IPS DF 6.9 (cell line): ENCODE results near the gene LRP10.
"Not testable (repeated sequence)": the region's sequence is repeated elsewhere in the genome, so short reads cannot be mapped to it uniquely, and the experiment has no call there.

Experiments
- DNase-seq: peaks from one replicate; pipeline ENCODE4 v3.0.0-alpha.2; 2013; ENCODE audit warnings: low read depth, low spot score
- H3K27ac ChIP-seq: one replicate; pipeline ENCODE4 v1.5.1; 2013; ENCODE audit warnings: low read length, control low read depth
- H3K27me3 ChIP-seq: 2 replicates; pipeline ENCODE4 v1.6.1; 2013; ENCODE audit warnings: mild to moderate bottlenecking, low read length; ENCODE audit not compliant: control insufficient read depth, insufficient read depth
- H3K36me3 ChIP-seq: 2 replicates; pipeline ENCODE4 v1.6.1; 2013; ENCODE audit warnings: low read length; ENCODE audit not compliant: control insufficient read depth, insufficient read depth
- H3K4me1 ChIP-seq: 2 replicates; pipeline ENCODE4 v1.6.1; 2013; ENCODE audit warnings: low read length; ENCODE audit not compliant: control insufficient read depth, insufficient read depth
- H3K4me3 ChIP-seq: 2 replicates; pipeline ENCODE4 v1.5.1; 2013; ENCODE audit warnings: mild to moderate bottlenecking, low read length
- H3K9me3 ChIP-seq: 2 replicates; pipeline ENCODE4 v1.6.1; 2013; ENCODE audit warnings: low read length, inconsistent platforms; ENCODE audit not compliant: control insufficient read depth, insufficient read depth
- WGBS: extraction: QIAGEN DNeasy Blood & Tissue Kit; methylation state at CpG from one replicate; pipeline ENCODE4 v1.1.7; 2013; ENCODE audit warnings: mixed read lengths, missing lambda C conversion rate; ENCODE audit not compliant: insufficient read length, insufficient coverage; 5-methylcytosine and 5-hydroxymethylcytosine counted together

Gene LRP10

GRCh38 chr14:22906073-22906472 lies 34.5 kb downstream of the LRP10 start:
- no peak for DNase-seq
- H3K36me3 ChIP-seq: peaks cover 40% of the 10 kb centered on the region
- WGBS: no CpG with 5 or more reads among the region's 20 CpGs

GRCh38 chr14:22907429-22907828 lies 35.9 kb downstream of the LRP10 start:
- no peak for DNase-seq
- Histone ChIP-seq H3K36me3 (peaks cover 29% of the 10 kb centered on the region; the same call in 1 of the 2 replicates), H3K27me3 (no peaks in the 10 kb centered on the region), H3K4me3 (no peak overlapping the region), H3K27ac (no peak overlapping the region), H3K4me1 (no peaks in the 10 kb centered on the region), H3K9me3 (no peaks in the 10 kb centered on the region)
- WGBS: no CpG with 5 or more reads among the region's 3 CpGs

More at GRCh38 chr14:22906073-22906472, 34.5 kb downstream of the LRP10 start:
- Histone ChIP-seq H3K9me3 (no peaks in the 10 kb centered on the region), H3K4me1 (no peaks in the 10 kb centered on the region), H3K27me3 (no peaks in the 10 kb centered on the region), H3K27ac (no peak overlapping the region), H3K4me3 (no peak overlapping the region)

GRCh38 chr14:22908601-22909000 lies 37.1 kb downstream of the LRP10 start:
- H3K4me3 ChIP-seq: no peak overlapping the region
- no peak for DNase-seq
- WGBS: no CpG with 5 or more reads among the region's 8 CpGs
- H3K9me3 ChIP-seq: no peaks in the 10 kb centered on the region
- peaks cover 28% of the 10 kb centered on the region; the same call in 1 of the 2 replicates for H3K36me3 ChIP-seq
- H3K4me1 ChIP-seq: no peaks in the 10 kb centered on the region
- H3K27me3 ChIP-seq: no peaks in the 10 kb centered on the region
- no peak overlapping the region for H3K27ac ChIP-seq

- WGBS: no CpG with 5 or more reads among the region's 5 CpGs
- no peak for DNase-seq
- no peaks in the 10 kb centered on the region for H3K4me1 ChIP-seq
- no peak overlapping the region for H3K4me3 ChIP-seq
- H3K27ac ChIP-seq: no peak overlapping the region
- H3K9me3 ChIP-seq: no peaks in the 10 kb centered on the region
- H3K36me3 ChIP-seq: peaks cover 12% of the 10 kb centered on the region; the same call in 1 of the 2 replicates
- H3K27me3 ChIP-seq: no peaks in the 10 kb centered on the region
These were observed 39.4 kb downstream of the LRP10 start for GRCh38 chr14:22910916-22911315.

- not testable (repeated sequence) for H3K4me1 ChIP-seq, H3K27ac ChIP-seq
- WGBS: no CpG with 5 or more reads among the region's 4 CpGs
These were observed 43.3 kb downstream of the LRP10 start for GRCh38 chr14:22914836-22915235.

GRCh38 chr14:22915886-22916521 lies 44.5 kb downstream of the LRP10 start:
- Histone ChIP-seq H3K4me1 (no peaks in the 10 kb centered on the region), H3K36me3 (peaks cover 9% of the 10 kb centered on the region; the same call in 1 of the 2 replicates), H3K27me3 (no peaks in the 10 kb centered on the region), H3K27ac (no peak overlapping the region), H3K4me3 (no peak overlapping the region), H3K9me3 (no peaks in the 10 kb centered on the region)
- WGBS: no CpG with 5 or more reads among the region's 8 CpGs
- no peak for DNase-seq

More at GRCh38 chr14:22914836-22915235, 43.3 kb downstream of the LRP10 start:
- DNase-seq, H3K27me3 ChIP-seq, H3K9me3 ChIP-seq, H3K36me3 ChIP-seq, H3K4me3 ChIP-seq: not testable (repeated sequence)

GRCh38 chr14:22918804-22919600 lies 47.5 kb downstream of the LRP10 start, which contains the start of gene RBM23:
TSS of gene RBM23 (minus strand) at chr14:22919149.
- peak; percentile 99 for DNase-seq
- no peaks in the 10 kb centered on the region for H3K27me3 ChIP-seq
- no peaks in the 10 kb centered on the region for H3K9me3 ChIP-seq
- H3K4me3 ChIP-seq: peak within 1 kb of the TSS; percentile 61; the same call in 1 of the 2 replicates
- no CpG with 5 or more reads among the region's 46 CpGs for WGBS
- H3K36me3 ChIP-seq: peaks cover 22% of the 10 kb centered on the region
- H3K4me1 ChIP-seq: no peaks in the 10 kb centered on the region
- H3K27ac ChIP-seq: no peak within 1 kb of the TSS

GRCh38 chr14:22919601-22919921 lies 48.0 kb downstream of the LRP10 start:
- peaks cover 27% of the 10 kb centered on the region for H3K36me3 ChIP-seq
- no peak for DNase-seq
- no CpG with 5 or more reads among the region's 10 CpGs for WGBS
- no peaks in the 10 kb centered on the region for H3K9me3 ChIP-seq
- H3K27ac ChIP-seq: no peak overlapping the region
- H3K27me3 ChIP-seq: no peaks in the 10 kb centered on the region
- H3K4me3 ChIP-seq: peak overlapping the region; percentile 16; the same call in 1 of the 2 replicates
- H3K4me1 ChIP-seq: no peaks in the 10 kb centered on the region

- Histone ChIP-seq H3K36me3 (peaks cover 27% of the 10 kb centered on the region), H3K4me3 (no peak overlapping the region), H3K27ac (no peak overlapping the region), H3K4me1 (no peaks in the 10 kb centered on the region), H3K9me3 (no peaks in the 10 kb centered on the region), H3K27me3 (no peaks in the 10 kb centered on the region)
- no peak for DNase-seq
- WGBS: no CpG with 5 or more reads among the region's 6 CpGs
These were observed 49.2 kb downstream of the LRP10 start for GRCh38 chr14:22920697-22921096.

GRCh38 chr14:22922294-22922693 lies 50.8 kb downstream of the LRP10 start:
- Histone ChIP-seq H3K36me3 (peaks cover 29% of the 10 kb centered on the region), H3K4me1 (no peaks in the 10 kb centered on the region)

More at GRCh38 chr14:22922294-22922693, 50.8 kb downstream of the LRP10 start:
- Histone ChIP-seq H3K27ac (no peak overlapping the region), H3K9me3 (no peaks in the 10 kb centered on the region), H3K27me3 (no peaks in the 10 kb centered on the region), H3K4me3 (no peak overlapping the region)
- no peak for DNase-seq
- no CpG with 5 or more reads among the region's 2 CpGs for WGBS
